T-cell (primary cell): ENCODE data around the gene GARIN1A. TPM values are rescaled to one million over a fixed set of nuclear protein-coding genes. Genes with fewer than 3 reads are reported as not detected.
"Not testable (repeated sequence)": the region's sequence is repeated elsewhere in the genome, so short reads cannot be mapped to it uniquely, and the experiment has no call there.

Source experiments
- ATAC-seq, 4 experiments: fragments of 200-7000 bp in 3 of 4; fragments of 150-1000 bp in 1 of 4; cut with Tn5 transposase; replicated peaks in 1 of 4; 1 replicate in 3 of 4; 2 replicates in 1 of 4; pipeline ENCODE4 v1.10.0; 2021; ENCODE audit warnings: moderate library complexity in 3 of 4, mild to moderate bottlenecking in 2 of 4, moderate number of reproducible peaks in 1 of 4
- CTCF ChIA-PET, 2 donors: fragments of 300-600 bp; sonication (Branson Sonifier 250); formaldehyde crosslinking; loops; one replicate each; lab custom pipeline; 2022; ENCODE audit warnings: antibody characterized with exemption in 2 of 2; lab: Charles Lee
- POLR2A ChIA-PET, 2 donors: fragments of 300-600 bp; sonication (Branson Sonifier 250); formaldehyde crosslinking; loops; one replicate each; lab custom pipeline; 2022; ENCODE audit warnings: antibody characterized with exemption in 2 of 2; lab: Charles Lee
- DNase-seq, 35 experiments: peaks; one replicate each; pipeline versions ENCODE4 v3.0.0 to v3.0.0-alpha.2; 2013 to 2023
- H3K27ac ChIP-seq: one replicate; pipeline ENCODE4 v1.5.1; 2013; ENCODE audit warnings: low read length
- H3K27me3 ChIP-seq, 2 experiments: replicated peaks in 1 of 2; 1 replicate in 1 of 2; 2 replicates in 1 of 2; pipeline versions ENCODE4 v1.6.1 to v1.7.0; 2013; ENCODE audit warnings: low read length in 1 of 2, mixed read lengths in 1 of 2; ENCODE audit not compliant: control insufficient read depth in 2 of 2, insufficient read depth in 2 of 2; ENCODE audit errors: extremely low read depth in 1 of 2
- H3K36me3 ChIP-seq, 2 donors: 1 replicate in 1 of 2; 2 replicates in 1 of 2; pipeline versions ENCODE4 v1.6.1 to v1.7.0; 2013; ENCODE audit warnings: low read length in 1 of 2; ENCODE audit not compliant: control insufficient read depth in 2 of 2, insufficient read depth in 1 of 2; ENCODE audit errors: extremely low read depth in 1 of 2
- H3K4me1 ChIP-seq, 2 experiments: 1 replicate in 1 of 2; 2 replicates in 1 of 2; pipeline versions ENCODE4 v1.6.1 to v1.7.0; 2013; ENCODE audit warnings: low read length in 2 of 2, mixed read lengths in 1 of 2; ENCODE audit not compliant: insufficient read depth in 2 of 2, control insufficient read depth in 1 of 2; ENCODE audit errors: extremely low read depth in 1 of 2
- H3K4me3 ChIP-seq, 2 donors: 1 replicate in 1 of 2; 2 replicates in 1 of 2; pipeline versions ENCODE4 v1.5.1 to v1.7.0; 2013; ENCODE audit warnings: mild to moderate bottlenecking in 2 of 2, low read length in 1 of 2, moderate library complexity in 1 of 2; ENCODE audit not compliant: control insufficient read depth in 1 of 2; ENCODE audit errors: extremely low read depth in 1 of 2
- H3K9me3 ChIP-seq: 2 replicates; pipeline ENCODE4 v1.7.0; 2013
- H3K27ac Mint-ChIP-seq, 2 donors: one replicate each; pipeline ENCODE4 v1.8.0; 2020 to 2021; ENCODE audit warnings: mild to moderate bottlenecking in 2 of 2, mixed read lengths in 2 of 2
- H3K27me3 Mint-ChIP-seq, 2 donors: one replicate each; pipeline ENCODE4 v1.8.0; 2021 to 2022; ENCODE audit warnings: mixed read lengths in 2 of 2
- H3K36me3 Mint-ChIP-seq: one replicate; pipeline ENCODE4 v1.8.0; 2021; ENCODE audit warnings: mixed read lengths
- H3K4me1 Mint-ChIP-seq, 3 donors: one replicate each; pipeline ENCODE4 v1.8.0; 2020 to 2022; ENCODE audit warnings: mixed read lengths in 3 of 3, mild to moderate bottlenecking in 1 of 3
- H3K4me3 Mint-ChIP-seq, 3 donors: one replicate each; pipeline ENCODE4 v1.8.0; 2020 to 2022; ENCODE audit warnings: mild to moderate bottlenecking in 3 of 3, mixed read lengths in 3 of 3, moderate library complexity in 3 of 3
- H3K9me3 Mint-ChIP-seq, 3 donors: one replicate each; pipeline ENCODE4 v1.8.0; 2020 to 2022; ENCODE audit warnings: mixed read lengths in 3 of 3
- WGBS: methylation state at CpG from one replicate; pipeline ENCODE4 v1.1.5; 2013; ENCODE audit warnings: missing lambda C conversion rate; ENCODE audit not compliant: insufficient coverage; 5-methylcytosine and 5-hydroxymethylcytosine counted together
- total RNA-seq, 35 experiments: library from RNA in 6 of 35; stranded (reverse) in 6 of 35; fragments of 120-200 nt in 1 of 35; gene quantifications; one replicate each; pipeline versions ENCODE4 v1.2.1 to v1.2.4 and lab custom pipeline; 2013 to 2026

Gene GARIN1A
- total RNA-seq, 5 donors from 2014 or later (not counting 1 experiment from before 2014, with no cell fraction given), result 1.4 to 3.7 (median 3.2) TPM

DNA sequence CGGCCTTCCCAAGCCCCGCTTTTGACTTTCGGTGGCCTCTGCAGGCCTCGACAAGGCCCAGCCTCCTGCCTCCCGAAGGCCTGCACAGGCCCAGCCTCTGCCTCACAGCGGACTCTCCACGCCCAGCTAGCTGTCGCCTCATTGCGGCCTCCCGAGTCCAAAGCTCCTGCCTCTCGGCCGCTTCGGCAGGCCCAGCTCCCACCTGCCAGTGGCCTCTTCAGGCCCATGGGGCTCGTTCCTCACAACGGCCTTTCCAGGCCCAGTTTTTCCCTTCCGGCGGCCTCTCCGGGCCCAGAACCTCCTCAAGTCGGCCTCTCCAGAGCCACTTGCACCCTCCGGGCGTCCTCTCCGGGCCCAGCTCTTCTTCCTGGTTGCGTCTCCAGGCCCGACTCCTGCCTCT is 19.5 kb upstream of the GARIN1A start:
- CTCF ChIA-PET, H3K9me3 Mint-ChIP-seq, H3K27ac ChIP-seq, H3K36me3 Mint-ChIP-seq, H3K36me3 ChIP-seq, POLR2A ChIA-PET, DNase-seq, H3K27ac Mint-ChIP-seq, ATAC-seq, H3K4me3 Mint-ChIP-seq, H3K4me1 Mint-ChIP-seq, H3K9me3 ChIP-seq, H3K27me3 Mint-ChIP-seq, H3K27me3 ChIP-seq, H3K4me3 ChIP-seq, H3K4me1 ChIP-seq: not testable (repeated sequence)
- WGBS, result 96% methylated on average over 7 of the region's 24 CpGs

DNA sequence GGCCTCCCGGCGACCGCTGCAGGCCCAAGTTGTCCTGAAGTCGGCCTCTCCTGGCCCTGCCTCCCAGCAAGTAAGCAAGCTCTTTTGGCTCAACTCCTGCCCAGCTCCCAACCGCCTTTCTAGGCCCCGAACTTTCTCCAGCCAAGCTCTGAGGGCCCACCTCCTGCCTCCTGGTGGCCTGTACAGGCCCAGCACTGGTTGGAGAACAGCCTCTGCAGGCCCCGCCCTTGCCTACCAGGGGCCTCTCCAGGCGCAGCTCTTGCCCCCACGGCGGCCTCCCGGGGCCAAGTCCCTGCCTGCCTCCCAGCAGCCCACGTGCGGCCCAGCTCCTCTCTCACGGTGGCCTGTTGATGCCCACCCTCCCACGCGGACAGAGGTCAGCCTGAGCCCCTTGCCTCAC is 18.9 kb upstream of the GARIN1A start:
- H3K4me3 ChIP-seq, POLR2A ChIA-PET, H3K4me3 Mint-ChIP-seq, H3K9me3 ChIP-seq, H3K4me1 ChIP-seq, H3K4me1 Mint-ChIP-seq, DNase-seq, H3K36me3 ChIP-seq, H3K27me3 Mint-ChIP-seq, H3K27me3 ChIP-seq, H3K27ac ChIP-seq, H3K36me3 Mint-ChIP-seq, ATAC-seq, H3K9me3 Mint-ChIP-seq, CTCF ChIA-PET: not testable (repeated sequence)
- H3K27ac Mint-ChIP-seq, result peak overlapping the region in 1 of 2 donors; percentile 39
- 97% methylated on average over 16 of the region's 16 CpGs for WGBS

DNA sequence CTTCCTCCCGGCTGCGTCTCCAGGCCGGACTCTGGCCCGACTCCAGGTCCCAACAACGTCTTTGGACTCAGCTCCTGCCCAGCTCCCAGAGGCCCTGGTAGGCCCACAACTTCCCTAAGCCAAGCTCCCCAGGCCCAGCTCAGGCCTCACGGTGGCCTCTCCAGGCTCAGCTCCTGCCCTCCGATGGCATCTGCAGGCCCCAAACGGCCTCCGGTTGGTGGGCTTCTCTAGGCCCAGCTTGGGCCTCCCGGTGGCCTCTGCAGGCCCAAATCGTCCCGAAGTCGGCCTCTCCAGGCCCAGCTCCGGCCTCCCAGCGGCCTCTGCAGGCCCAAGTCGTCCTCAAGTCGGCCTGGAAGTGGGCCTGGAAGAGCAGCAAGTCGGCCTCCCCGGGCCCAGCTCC is 18.0 kb upstream of the GARIN1A start:
- WGBS, result 94% methylated on average over 8 of the region's 19 CpGs
- H3K4me1 Mint-ChIP-seq, DNase-seq, POLR2A ChIA-PET, H3K27me3 Mint-ChIP-seq, H3K27ac ChIP-seq, H3K36me3 ChIP-seq, H3K4me3 Mint-ChIP-seq, CTCF ChIA-PET, H3K27ac Mint-ChIP-seq, H3K9me3 ChIP-seq, ATAC-seq, H3K4me1 ChIP-seq, H3K27me3 ChIP-seq, H3K9me3 Mint-ChIP-seq, H3K4me3 ChIP-seq, H3K36me3 Mint-ChIP-seq: not testable (repeated sequence)

DNA sequence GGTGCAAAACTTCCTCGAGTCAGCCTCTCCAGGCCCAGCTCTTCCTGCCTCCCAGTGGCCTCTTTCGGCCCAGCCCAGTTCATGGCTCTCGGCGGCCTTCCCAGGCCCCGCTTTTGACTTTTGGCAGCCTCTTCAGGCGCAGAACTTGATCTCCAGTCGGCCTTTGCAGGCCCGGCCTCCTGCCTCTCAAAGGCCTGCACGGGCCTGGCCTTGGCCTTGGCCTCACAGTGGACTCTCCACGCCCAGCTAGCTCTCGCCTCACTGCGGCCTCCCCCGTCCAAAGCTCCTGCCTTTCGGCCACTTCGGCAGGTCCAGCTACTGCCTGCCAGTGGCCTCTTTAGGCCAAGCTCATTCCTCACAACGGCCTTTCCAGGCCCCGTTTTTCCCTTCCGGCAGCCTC is 17.6 kb upstream of the GARIN1A start:
- H3K27ac Mint-ChIP-seq, H3K9me3 ChIP-seq, H3K9me3 Mint-ChIP-seq, H3K27me3 ChIP-seq, POLR2A ChIA-PET, DNase-seq, ATAC-seq, CTCF ChIA-PET, H3K4me3 Mint-ChIP-seq, H3K36me3 Mint-ChIP-seq, H3K4me1 ChIP-seq, H3K27me3 Mint-ChIP-seq, H3K36me3 ChIP-seq, H3K4me3 ChIP-seq, H3K4me1 Mint-ChIP-seq, H3K27ac ChIP-seq: not testable (repeated sequence)
- WGBS, result 98% methylated on average over 12 of the region's 18 CpGs

DNA sequence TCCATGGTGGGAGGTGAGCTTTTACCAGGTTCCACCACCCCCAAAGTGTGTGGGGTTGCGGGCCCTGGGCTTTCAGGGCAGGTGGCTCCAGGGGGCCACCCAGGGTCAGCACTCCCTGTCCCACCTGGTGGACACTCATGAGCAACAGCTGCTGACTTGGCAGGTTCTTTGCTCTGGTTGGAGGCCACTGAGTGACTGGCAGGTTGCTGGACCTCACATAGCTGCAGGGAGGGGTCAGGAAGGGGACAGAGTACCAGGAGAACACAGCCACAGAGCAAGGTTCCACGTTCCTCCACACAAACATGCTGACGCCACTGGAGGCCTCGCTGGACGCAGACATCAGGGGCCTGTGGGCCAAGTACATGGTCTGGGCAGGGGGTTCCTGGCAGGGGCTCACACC is 13.7 kb upstream of the GARIN1A start:
- Mint-ChIP-seq H3K36me3 (peaks cover 11% of the 10 kb centered on the region), H3K9me3 (peaks cover 5 to 16% (median 9%) of the 10 kb centered on the region in 3 donors)
- H3K27ac ChIP-seq, H3K27me3 ChIP-seq, H3K4me3 Mint-ChIP-seq, CTCF ChIA-PET, H3K4me3 ChIP-seq, H3K4me1 Mint-ChIP-seq, H3K9me3 ChIP-seq, H3K4me1 ChIP-seq, H3K27ac Mint-ChIP-seq, POLR2A ChIA-PET, H3K27me3 Mint-ChIP-seq, DNase-seq, ATAC-seq, H3K36me3 ChIP-seq: not testable (repeated sequence)
- WGBS, result no CpG with 5 or more reads among the region's 5 CpGs

DNA sequence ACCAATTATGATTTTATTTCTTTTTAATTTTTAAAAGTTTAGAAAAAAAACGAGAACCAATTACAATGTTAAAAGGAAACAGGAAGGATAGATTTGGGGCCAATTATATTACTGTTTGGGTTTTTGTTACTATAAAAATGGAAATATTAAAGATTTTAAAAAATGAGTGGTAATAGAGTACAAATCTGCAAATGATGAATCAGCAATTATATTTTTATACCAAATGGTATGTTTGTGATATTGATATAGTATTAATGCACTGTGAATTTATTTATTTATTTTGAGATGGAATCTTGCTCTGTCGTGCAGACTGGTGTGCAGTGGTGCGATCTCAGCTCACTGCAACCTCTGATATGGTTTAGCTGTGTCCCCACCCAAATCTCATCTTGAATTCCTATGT is 11.5 kb upstream of the GARIN1A start:
- ATAC-seq (no peak), DNase-seq (no peak)
- Histone ChIP-seq H3K36me3 (no peaks in the 10 kb centered on the region), H3K27ac (no peak overlapping the region), H3K27me3 (no peaks in the 10 kb centered on the region), H3K4me3 (no peak overlapping the region), H3K4me1 (no peaks in the 10 kb centered on the region), H3K9me3 (no peaks in the 10 kb centered on the region)
- Mint-ChIP-seq H3K9me3 (peaks cover 5 to 16% (median 9%) of the 10 kb centered on the region in 3 donors), H3K27ac (no peak overlapping the region), H3K27me3 (no peaks in the 10 kb centered on the region), H3K4me1 (no peaks in the 10 kb centered on the region), H3K36me3 (peaks cover 11% of the 10 kb centered on the region), H3K4me3 (no peak overlapping the region)
- WGBS, result no CpG with 5 or more reads among the region's 3 CpGs
- ChIA-PET CTCF (no interaction called here), POLR2A (no interaction called here)

DNA sequence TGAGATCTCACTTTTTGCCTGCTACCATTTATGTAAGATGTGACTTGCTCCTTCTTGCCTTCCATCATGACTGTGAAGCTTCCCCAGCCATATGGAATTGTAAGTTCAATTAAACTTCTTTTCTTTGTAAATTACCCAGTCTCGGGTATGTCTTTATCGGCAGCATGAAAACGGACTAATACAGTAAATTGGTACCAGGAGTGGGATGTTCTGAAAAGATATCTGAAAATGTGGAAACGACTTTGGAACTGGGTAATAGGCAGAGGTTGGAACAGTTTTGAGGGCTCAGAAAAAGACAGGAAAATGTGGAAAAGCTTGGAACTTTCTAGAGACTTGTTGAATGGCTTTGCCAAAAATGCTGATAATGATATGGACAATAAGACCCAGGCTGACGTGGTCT is 10.6 kb upstream of the GARIN1A start:
- H3K4me1 Mint-ChIP-seq, result no peaks in the 10 kb centered on the region
- no peak overlapping the region for H3K4me3 Mint-ChIP-seq
- no peak for ATAC-seq
- H3K9me3 ChIP-seq, result no peaks in the 10 kb centered on the region
- ChIA-PET POLR2A (interaction anchor here in 1 of 2 donors (0.5 kb wide), 1 partner anchor 202 kb away, joined by 3 read pairs; no protein-coding TSS in a partner anchor), CTCF (interaction anchor here in 1 of 2 donors (0.6 kb wide), 1 partner anchor 236 kb away, joined by 5 read pairs; no protein-coding TSS in a partner anchor)
- no peak overlapping the region for H3K27ac Mint-ChIP-seq
- 100% methylated on average over 3 of the region's 5 CpGs for WGBS
- no peaks in the 10 kb centered on the region for H3K27me3 ChIP-seq
- H3K36me3 ChIP-seq, result no peaks in the 10 kb centered on the region
- H3K27ac ChIP-seq, result no peak overlapping the region
- DNase-seq, result no peak
- no peaks in the 10 kb centered on the region for H3K4me1 ChIP-seq
- H3K36me3 Mint-ChIP-seq, result peaks cover 11% of the 10 kb centered on the region
- peaks cover 5 to 16% (median 9%) of the 10 kb centered on the region in 3 donors for H3K9me3 Mint-ChIP-seq
- H3K4me3 ChIP-seq, result no peak overlapping the region
- H3K27me3 Mint-ChIP-seq, result no peaks in the 10 kb centered on the region
